ENCODE data around the gene TTN.

- no peak for TF ChIP-seq POLR2A (IDR thresholded peaks at IDR 0.05)
- no peak for TF ChIP-seq CTCF (IDR thresholded peaks at IDR 0.05)
- no peak for TF ChIP-seq POLR2AphosphoS5 (IDR thresholded peaks at IDR 0.05; ENCODE audit: insufficient read depth in 1 of 2, low read depth in 1 of 2)
These were observed 31.2 kb downstream of the TTN start for GRCh38 chr2:178775975-178776374.

Data from vagina (tissue), 2 donors.